Thyroid gland (tissue), 4 donors: ENCODE results near the gene ARHGEF18.

ENCODE experiments used
- CTCF ChIP-seq, 6 experiments: fragments of 200-600 bp in 3 of 6; fragments of 450-650 bp in 3 of 6; sonication (generic) in 3 of 6; IDR thresholded peaks; one replicate each; pipeline ENCODE4 v1.5.1; 2016 to 2019; ENCODE audit warnings: antibody characterized with exemption in 6 of 6, mild to moderate bottlenecking in 2 of 6, inconsistent platforms in 1 of 6, moderate library complexity in 1 of 6
- POLR2A ChIP-seq, 2 donors: fragments of 450-650 bp; IDR thresholded peaks; one replicate each; pipeline ENCODE4 v1.6.1; 2017; ENCODE audit warnings: antibody characterized with exemption in 2 of 2, mild to moderate bottlenecking in 2 of 2, moderate library complexity in 1 of 2

GRCh38 chr19:7372810-7373209 lies 24.1 kb downstream of the ARHGEF18 start:
- TF ChIP-seq CTCF (IDR thresholded peaks at IDR 0.05) = no peak
- no peak for TF ChIP-seq POLR2A (IDR thresholded peaks at IDR 0.05)
